HL-60/S4 treated with retinoic acid at 250 ng/mL for 4 days and 3 days (cell line): Measurements from ENCODE around the gene PGGHG.
"Not testable (repeated sequence)": the region's sequence is repeated elsewhere in the genome, so short reads cannot be mapped to it uniquely, and the experiment has no call there.

Source experiments
- in situ Hi-C: fragments of 300-500 bp; cut with MboI; formaldehyde crosslinking; loops from 2 replicates; pipeline ENCODE4 v1.7.0; 2022; ENCODE audit warnings: low sequenced_read_pairs

Gene PGGHG

GRCh38 chr11:285021-285893, 3.7 kb upstream of the PGGHG start:
- in situ Hi-C loops = no loop called here

- in situ Hi-C loops = no loop called here
Observed at GRCh38 chr11:285894-286220, 3.1 kb upstream of the PGGHG start.

DNA sequence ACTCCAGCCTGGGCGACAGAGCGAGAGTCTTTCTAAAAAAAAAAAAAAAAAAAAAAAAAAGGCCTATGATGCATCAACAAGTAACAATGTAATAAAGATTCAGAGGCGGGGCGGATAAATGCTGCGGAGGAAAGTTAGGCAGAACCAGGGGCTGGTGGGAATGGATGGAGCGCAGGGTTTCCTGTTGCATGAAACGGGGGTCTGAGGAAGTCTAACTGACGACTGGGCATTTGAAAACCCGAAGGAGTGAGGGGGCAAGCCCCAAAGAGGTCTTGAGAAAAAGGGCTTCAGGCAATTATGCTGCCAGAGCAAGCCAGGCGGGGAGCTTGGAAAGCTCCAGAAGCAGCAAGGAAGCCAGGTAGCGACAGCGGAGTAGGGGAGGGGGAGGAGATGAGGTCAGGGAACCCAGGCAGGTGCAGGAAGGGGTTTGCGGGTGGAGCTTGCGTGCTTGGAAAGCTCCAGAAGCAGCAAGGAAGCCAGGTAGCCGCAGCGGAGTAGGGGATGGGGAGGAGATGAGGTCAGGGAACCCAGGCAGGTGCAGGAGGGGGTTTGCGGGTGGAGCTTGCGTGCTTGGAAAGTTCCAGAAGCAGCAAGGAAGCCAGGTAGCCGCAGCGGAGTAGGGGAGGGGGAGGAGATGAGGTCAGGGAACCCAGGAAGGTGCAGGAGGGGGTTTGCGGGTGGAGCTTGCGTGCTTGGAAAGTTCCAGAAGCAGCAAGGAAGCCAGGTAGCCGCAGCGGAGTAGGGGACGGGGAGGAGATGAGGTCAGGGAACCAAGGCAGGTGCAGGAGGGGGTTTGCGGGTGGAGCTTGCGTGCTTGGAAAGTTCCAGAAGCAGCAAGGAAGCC, 1.7 kb upstream of the PGGHG start:
- in situ Hi-C loops = not testable (repeated sequence)

DNA sequence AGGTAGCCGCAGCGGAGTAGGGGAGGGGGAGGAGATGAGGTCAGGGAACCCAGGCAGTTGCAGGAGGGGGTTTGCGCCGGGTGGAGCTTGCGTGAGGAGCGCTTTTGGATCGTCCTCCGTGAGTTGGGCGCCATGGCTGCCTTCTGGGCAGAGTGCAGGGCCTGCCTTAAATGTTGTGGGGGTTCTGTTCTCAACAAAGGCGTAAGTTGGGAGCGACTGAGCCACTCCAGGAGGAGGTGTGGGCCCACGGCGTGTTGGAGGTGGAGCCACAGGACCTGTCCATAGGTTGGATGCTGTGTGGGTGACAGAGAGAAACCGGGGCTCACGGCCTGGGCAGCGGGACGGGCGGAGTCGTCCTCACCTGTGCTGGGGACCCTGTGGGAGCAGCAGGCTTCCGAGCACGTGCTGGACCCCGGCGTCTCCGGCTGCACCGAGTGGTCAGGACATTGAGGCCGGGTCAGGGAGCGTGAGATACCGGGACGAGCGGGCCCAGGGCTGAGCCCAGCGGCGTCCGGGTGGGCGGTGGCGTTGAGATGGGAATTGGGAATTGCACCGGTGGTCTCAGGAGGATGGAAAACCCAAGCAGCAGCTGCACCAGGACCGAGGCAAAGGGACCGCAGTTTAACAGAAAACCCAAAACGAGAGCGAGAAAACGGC, 977 bp upstream of the PGGHG start:
- in situ Hi-C loops = no loop called here

- in situ Hi-C loops = no loop called here
Observed at GRCh38 chr11:289398-289711, 429 bp downstream of the PGGHG start.

DNA sequence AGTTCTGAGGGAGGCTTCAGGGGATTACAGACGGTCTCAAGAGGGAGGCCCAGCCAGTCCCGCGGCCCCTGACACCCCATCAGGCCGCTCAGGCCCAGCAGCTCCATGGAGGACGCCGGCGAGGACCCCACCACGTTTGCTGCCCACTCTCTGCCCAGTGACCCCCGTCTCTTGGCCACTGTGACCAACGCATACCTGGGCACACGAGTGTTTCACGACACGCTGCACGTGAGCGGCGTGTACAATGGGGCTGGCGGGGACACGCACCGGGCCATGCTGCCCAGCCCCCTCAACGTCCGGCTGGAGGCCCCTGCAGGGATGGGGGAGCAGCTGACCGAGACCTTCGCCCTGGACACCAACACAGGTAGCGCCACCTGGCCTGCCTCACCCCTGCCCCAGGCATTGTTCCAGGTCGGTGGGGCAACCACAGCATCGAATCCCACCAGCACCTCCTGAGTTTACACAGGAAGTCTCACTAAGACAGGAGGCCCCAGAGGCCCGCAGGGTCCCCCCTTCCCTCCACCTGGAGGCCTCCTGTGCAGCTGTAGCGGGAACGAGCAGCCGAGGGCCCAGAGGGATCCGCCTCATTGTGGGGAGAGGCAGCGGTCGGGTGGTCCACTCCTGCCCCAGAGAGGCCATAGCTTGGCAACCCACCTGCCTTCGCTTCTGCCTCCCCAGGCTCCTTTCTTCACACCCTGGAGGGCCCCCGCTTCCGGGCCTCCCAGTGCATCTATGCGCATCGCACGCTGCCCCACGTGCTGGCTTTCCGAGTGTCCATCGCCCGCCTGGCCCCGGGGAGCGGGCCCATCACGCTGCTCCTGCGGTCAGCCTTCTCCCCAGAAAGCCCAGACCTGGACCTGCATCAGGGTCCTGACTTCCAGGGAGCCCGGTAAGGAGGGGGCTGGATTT, 1.0 kb downstream of the PGGHG start:
- in situ Hi-C loops = no loop called here

DNA sequence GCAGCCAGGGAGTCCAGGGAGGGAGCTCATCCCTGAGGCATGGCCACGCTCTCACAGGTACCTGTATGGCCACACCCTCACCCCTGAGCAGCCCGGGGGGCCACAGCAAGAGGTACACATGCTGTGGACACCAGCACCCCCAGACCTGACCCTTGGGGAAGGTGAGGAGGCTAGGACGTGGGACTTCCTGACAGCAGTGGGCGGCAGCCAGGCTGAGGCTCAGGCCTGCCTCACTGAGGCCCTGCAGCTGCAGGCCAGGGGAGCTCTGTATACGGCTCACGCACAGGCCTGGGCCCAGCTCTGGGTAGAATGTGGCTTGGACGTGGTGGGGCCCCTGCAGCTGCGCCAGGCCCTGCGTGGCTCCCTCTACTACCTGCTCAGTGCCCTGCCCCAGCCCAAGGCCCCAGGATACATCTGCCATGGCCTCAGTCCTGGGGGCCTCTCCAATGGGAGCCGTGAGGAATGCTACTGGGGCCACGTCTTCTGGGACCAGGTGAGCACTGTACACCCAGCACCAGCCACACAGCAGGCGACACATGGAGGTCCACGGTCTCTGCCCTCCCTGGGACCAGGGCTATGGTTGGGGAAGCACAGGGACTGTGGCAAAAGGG, 1.8 kb downstream of the PGGHG start:
- in situ Hi-C loops = no loop called here

DNA sequence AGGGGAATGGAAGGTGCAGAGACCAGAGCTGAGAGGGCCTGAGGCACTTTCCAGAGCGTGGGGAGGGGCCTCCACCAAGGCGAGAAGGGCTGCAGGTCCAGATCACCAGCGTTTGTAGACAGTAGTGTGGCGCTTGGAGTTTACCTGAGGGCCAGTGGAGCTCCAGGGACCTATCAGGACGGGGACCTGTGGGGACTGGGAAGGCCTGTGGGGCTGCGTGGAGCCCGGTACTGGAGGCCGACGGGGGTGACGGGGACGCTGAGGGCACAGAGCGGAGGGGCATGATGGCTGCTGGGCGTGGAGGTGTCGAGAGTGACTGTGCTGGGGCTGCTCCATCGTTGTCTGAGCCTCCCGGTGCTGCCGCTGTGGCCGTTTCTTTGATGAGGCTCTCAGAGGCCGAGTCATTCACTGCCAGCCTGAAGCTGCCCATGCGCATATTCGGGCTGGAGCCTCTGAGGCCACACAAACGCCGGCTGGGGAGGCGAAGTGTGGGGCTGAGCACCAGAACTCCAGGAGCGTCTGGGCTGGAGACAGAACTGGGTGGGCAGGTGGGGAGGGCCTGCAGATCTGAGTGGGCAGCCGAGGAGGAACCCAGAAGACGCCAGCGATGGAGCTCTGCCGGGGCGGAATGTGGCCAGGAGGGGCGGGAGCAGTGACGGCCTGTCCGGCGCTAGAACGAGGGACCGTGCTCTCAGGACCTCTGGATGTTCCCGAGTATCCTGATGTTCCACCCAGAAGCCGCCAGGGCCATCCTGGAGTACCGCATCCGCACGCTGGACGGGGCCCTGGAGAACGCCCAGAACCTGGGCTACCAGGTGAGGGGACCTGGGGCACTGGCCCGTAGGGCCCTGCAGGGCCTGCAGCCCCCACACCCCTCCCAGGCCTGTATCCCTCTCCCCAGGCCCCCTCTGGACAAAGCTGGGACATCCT, 2.6 kb downstream of the PGGHG start:
- in situ Hi-C loops = no loop called here

DNA sequence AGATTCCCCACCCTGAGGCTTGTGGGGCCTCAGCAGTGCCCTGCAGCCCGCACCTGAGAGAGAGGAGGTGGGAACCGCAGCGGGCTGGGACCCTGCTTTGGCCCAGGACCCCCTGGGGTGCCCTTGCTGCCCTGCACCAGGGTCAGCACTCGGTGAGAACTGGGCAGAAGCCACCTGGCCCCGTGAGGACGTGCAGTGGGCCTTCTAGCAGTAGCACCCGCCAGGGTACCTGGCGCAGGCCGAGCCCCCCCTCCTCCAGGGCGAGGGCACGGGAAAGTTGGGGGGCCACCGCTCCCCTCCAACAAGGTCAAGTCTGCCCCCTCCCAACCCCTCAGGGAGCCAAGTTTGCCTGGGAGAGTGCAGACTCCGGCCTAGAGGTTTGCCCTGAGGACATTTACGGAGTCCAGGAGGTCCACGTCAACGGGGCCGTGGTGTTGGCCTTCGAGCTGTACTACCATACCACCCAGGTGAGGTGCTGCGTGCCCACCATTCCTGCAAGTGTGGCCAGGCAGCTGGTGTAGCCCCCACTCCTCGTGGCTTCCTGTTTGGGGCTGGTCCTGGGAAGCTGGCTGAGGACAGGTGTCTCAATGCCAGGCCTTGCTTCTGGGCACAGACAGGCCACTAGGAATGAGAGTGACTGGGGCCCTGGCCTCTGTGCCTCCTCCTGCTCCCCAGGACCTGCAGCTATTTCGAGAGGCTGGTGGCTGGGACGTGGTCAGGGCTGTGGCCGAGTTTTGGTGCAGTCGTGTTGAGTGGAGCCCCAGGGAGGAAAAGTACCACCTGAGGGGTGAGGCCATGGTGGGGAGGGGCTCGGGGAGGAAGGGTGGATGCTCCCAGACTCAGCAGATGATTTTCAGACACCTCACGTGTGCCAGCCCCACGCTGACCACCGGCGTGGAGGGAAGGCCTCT, 3.5 kb downstream of the PGGHG start:
- in situ Hi-C loops = no loop called here

GRCh38 chr11:293271-293851, 4.4 kb downstream of the PGGHG start:
- in situ Hi-C loops = no loop called here

GRCh38 chr11:293852-294661, 5.1 kb downstream of the PGGHG start:
- in situ Hi-C loops = no loop called here

DNA sequence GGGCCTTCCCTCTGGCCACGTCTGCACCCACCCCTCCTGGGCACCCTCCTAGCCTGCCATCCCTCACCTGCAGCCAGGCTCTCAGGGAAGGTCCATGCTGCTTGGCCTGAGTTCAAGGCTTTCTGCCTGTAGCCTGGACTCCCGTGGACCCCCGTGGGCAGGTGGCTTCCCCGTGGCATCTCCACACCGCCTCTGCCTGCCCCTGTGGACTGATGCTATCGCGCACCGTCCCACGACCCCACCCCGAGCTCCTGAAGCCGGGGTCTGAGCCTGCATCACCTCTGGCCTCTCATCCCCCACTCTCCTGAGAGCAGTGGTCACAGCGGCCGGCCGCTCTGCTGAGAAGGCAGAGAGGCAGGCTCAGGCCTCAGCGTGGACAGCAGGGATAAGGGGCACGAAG, 5.9 kb downstream of the PGGHG start:
- in situ Hi-C loops = no loop called here

GRCh38 chr11:295351-296170, 6.6 kb downstream of the PGGHG start:
- in situ Hi-C loops = no loop called here

- in situ Hi-C loops = no loop called here
Observed at GRCh38 chr11:296171-297050, 7.5 kb downstream of the PGGHG start.

DNA sequence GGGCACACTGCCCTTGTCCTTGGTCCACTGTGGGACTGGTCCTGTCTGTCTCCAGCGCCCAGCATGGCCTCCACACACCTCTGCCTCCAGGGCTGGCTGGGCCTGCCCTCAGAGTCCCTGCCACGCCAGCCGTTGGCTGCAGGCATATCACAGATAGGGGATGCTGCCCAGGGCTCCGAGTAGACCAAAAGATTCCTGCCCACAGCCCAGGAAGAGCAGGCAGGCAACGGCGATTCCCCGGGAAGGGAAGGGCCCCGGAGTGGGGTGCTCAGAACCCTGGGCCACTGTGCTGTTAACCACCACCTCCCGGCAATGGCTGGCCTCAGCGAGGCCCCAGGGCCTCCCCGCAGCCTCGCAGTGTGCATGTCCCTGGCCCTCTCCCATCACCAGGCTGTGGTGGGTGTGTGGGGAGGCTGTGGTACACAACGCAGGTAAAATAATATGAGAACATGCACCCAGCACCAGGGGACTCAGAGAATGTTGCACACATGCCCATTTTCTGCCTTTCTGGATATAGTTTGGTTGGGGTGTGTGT, 8.2 kb downstream of the PGGHG start:
- in situ Hi-C loops = no loop called here
